ENCODE results near the gene NME2.
A peak's percentile ranks its signal among the peaks of the same experiment; 100 is the strongest.
"Not testable (repeated sequence)": the region's sequence is repeated elsewhere in the genome, so short reads cannot be mapped to it uniquely, and the experiment has no call there.

NME2 gene

DNA sequence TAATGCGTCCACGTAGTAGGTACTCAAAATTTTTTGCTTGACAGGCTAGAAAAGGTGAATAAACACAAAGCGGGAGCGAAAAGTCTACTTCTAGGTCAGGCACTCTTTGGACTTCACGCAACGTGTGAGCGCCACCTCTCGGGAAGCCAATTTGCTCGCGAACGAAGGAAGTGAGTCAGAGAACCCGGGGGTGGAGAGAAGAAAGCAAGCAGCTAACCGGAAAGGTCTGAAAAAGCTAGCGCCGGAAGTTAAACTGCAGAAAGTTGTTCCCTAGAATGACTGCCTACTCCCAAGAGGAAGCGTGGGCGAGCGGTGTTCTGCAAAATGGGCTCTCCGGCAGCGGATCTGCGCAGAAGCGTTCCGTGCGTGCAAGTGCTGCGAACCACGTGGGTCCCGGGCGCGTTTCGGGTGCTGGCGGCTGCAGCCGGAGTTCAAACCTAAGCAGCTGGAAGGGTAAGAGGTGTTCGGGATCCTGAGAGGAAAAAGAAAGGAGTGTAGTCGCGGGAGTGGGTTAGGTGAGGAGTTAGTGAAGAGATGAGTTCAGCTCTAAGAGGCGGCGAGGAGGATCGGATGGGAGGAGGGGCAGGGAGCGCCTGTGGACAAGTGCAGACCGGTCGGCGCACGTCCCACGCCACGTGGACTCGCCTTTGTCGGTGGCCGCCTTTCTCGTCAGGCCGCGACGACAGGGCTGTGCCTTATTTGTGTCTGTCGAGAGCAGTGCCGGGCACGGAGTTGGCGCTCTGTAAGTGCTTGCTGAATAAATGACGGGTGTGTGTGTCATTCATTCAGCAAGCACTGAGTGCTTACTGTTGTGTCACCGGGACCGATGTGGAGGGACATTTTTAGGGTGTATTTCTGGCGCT, 12.8 kb upstream of the NME2 start, which contains the start of gene NME1:
TSS of gene NME1 (plus strand) at position 350 of the 863 bp plus-strand sequence. CDS start 2,096 bp downstream, outside the sequence.
- peak; percentile 94 to 95 for DNase-seq (ENCODE audit: low read depth in 2 of 2)

- no peak for DNase-seq (ENCODE audit: low read depth in 2 of 2)
Measured at GRCh38 chr17:51154176-51154575, 12.0 kb upstream of the NME2 start.

GRCh38 chr17:51155416-51155815, 10.8 kb upstream of the NME2 start:
- no peak for DNase-seq (ENCODE audit: low read depth in 2 of 2)

DNA sequence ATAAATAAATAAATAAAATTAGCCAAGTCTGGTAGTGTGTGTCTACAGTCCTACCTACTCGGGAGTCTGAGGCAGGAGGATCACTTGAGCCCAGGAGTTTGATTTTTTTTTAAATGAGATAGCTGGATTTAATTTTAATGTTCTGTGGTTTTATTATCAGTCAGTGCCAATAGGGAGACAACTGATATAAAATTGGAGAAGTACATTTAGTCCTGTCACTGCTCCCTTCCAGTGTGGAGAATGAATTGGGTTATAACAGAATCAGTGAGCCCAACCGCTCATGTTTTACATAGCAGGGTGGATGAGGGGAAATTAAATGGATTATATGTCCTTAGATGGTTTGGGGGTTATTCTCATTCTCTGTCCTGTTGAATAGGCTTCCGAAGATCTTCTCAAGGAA, 6.6 kb upstream of the NME2 start:
- no peak for DNase-seq (ENCODE audit: low read depth in 2 of 2)

DNA sequence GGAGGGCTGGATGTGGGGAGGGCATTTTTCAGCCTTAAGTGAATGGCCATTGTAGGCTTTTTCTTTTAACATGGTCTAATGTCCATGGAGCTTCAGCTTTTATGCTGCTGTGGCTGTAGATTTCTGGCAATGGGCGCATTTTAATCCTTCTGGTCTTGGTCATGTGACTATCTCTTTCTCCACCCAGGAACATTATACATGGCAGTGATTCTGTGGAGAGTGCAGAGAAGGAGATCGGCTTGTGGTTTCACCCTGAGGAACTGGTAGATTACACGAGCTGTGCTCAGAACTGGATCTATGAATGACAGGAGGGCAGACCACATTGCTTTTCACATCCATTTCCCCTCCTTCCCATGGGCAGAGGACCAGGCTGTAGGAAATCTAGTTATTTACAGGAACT, 4.7 kb upstream of the NME2 start:
- no peak for DNase-seq (ENCODE audit: low read depth in 2 of 2)

DNA sequence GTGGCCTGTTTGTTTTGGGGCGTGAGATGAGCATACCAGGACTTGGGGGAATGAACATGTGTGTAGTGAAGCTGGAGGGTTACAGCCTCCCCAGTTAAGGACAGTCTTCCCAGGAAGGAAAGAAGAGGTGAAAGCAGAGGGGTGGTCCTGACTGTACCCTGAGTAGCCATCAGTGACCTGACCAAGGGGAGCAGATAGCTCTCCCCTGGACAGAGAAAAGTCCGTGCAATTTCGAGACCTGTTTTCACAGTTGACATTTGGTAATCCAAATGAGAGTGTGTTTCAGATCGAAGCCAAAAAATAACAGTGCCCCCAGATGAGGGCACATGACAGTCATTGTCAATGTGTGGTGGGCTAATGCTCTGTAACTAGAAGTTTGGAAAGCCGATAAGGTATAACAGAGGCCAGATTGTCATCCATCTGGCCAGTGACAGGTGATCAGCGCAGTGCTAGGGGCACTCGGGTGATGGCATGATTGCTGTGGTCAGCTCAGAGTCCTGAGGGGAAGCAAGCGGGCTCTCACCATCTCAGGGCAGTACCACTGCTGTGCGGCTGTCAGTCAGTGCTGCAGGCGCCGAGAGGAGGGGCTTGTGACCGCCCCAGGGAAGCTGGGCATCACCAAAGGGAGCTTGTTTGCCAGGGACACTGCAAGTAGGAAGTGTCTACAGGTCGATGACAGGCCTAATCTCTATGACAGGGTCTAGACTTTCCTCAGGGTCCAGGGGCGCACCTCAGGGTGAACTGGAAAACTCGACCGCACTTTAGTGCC, 1.1 kb upstream of the NME2 start:
- DNase-seq (ENCODE audit: low read depth in 2 of 2): no peak

- no peak for DNase-seq (ENCODE audit: low read depth in 2 of 2)
Measured at GRCh38 chr17:51165680-51166197, 472 bp upstream of the NME2 start.

DNA sequence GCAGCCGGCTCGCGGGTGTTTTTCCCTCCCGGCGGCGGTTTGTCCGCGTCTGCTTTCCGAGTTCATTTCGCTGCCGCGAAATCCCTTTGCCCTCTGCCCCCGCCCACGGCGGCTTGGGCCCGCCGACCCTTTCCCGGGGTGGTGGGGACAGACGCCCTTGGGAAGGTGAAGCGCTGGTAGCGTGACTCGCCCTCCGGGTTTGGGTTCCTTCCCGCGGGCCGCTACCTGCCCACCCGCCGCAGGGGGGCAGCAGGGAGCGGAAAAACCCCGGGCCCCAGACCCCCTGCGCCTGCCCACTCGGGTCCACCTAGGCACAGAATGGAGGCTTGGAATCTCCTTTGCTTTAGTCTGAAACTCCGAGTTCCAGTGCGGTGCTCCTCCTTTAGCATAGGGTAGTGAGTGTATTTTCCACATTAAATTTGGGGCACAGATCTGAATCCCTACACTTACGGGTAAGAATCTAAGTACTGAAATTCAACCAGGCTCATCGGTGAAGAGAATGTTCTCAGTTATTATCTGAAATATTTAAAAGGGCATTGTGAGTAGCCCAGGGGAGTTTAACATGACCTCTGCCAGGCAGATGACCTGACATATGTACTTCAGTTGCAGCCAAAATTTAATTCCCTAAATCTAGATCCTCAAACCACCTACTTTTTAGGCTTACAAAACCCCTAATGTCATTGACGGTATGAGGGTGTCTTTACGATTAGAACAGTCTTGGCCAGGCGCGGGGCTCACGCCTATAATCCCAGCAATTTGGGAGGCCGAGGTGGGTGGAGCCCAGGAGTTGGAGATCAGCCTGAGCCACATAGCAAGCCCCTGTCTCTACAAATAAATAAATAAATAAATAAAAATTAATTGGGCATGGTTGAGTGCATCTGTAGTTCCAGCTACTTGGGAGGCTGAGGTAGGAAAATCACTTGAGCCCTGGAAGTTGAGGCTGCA, 1.0 kb downstream of the NME2 start:
- DNase-seq (ENCODE audit: low read depth in 2 of 2): peak; percentile 59 to 73

DNA sequence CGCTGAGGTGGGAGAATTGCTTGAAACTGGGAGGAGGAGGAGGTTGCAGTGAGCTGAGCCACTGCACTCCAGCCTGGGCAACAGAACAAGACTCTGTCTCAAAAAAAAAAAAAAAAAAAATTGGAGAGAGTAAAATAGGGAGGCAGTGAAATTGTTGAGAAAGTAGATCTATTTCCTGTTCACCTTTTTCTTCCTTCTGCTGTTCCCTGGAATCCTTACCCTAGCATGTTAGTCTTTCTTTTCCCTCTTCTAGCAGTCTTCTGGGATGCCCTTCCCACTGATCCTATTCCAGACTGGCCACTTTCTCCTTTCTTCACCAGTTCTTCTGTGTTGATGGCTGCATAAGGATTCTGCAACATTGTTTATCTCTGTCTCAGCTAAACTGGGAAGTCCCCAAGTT, 3.1 kb downstream of the NME2 start:
- DNase-seq (ENCODE audit: low read depth in 2 of 2): no peak

- DNase-seq (ENCODE audit: low read depth in 2 of 2): no peak
Measured at GRCh38 chr17:51170736-51171135, 4.5 kb downstream of the NME2 start.

DNA sequence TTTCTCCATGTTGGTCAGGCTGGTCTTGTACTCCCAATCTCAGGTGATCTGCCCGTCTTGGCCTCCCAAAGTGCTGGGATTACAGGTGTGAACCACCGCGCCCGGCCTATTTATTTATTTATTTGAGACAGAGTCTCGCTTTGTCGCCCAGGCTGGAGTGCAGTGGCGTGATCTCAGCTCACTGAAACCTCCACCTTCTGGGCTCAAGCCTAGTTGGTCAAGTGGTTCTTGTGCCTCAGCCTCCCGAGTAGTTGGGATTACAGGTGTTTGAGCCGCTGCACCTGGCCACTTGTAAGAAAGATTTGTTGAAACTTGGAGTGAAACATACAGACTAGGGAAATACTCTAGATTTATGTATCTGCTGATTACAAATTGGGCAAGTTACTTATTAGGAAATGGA, 5.8 kb downstream of the NME2 start:
- DNase-seq (ENCODE audit: low read depth in 2 of 2): not testable (repeated sequence)

GRCh38 chr17:51180486-51180885, 14.3 kb downstream of the NME2 start:
- no peak for DNase-seq (ENCODE audit: low read depth in 2 of 2)

DNA sequence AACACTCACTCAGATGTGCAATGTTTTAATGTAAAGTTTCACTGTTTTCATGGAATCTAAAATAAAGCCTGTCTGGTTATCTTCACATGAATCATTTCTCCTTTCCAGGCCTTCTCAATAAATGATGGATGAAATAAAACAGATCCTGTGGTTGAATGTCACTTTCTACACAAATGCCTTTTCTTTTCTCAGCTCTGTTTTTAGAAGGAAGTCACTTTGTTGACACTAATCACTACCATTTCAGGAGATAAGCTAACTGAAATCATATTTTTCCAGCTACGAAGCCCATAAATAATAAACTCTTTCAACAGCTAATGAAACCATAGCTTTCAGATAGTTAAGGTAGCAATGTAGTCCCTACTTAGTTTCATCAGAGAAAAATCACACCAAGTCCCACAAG, 17.9 kb downstream of the NME2 start:
- no peak for DNase-seq (ENCODE audit: low read depth in 2 of 2)

GRCh38 chr17:51185763-51186332, 19.6 kb downstream of the NME2 start:
- no peak for DNase-seq (ENCODE audit: low read depth in 2 of 2)

- no peak for DNase-seq (ENCODE audit: low read depth in 2 of 2)
Measured at GRCh38 chr17:51188271-51188833, 22.1 kb downstream of the NME2 start.

GRCh38 chr17:51189162-51189561, 23.0 kb downstream of the NME2 start:
- no peak for DNase-seq (ENCODE audit: low read depth in 2 of 2)

GRCh38 chr17:51189628-51190027, 23.4 kb downstream of the NME2 start:
- no peak for DNase-seq (ENCODE audit: low read depth in 2 of 2)

DNA sequence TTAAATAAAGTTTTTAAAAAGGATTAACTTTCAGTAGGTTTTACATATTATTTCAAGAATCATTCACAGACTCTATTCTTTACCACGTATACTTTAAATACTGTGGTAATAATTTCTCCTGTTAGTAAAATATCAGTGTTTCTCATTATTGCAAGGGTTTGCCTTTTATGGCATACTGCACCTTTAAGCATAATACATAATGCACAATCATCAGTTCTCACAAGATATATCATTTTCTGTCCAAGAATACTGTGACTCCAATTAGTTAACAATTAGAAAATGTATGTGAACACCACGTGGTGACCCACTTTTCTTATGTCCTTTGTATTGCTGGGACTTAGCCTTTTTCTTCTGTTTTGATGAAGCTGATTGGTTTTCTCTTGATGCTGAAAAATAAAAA, 25.7 kb downstream of the NME2 start:
- no peak for DNase-seq (ENCODE audit: low read depth in 2 of 2)

DNA sequence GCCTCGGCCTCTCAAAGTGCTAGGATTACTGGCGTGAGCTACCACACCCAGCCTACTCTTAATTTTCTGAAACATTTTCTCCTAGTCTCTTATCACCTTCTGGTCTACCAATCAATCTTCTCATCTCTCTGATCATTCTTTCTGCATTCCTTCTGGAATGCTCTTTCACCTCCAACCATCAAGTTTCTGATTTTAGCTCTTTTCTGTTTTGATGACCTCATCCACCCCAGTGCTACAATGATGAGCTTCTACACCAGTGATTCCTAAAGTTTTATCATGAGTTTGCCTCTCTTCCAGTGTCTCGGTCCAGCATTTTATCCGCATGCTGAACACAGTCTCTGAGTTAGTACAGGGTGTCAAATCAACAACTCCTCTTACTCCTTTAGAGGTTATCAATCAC, 31.5 kb downstream of the NME2 start:
- no peak for DNase-seq (ENCODE audit: low read depth in 2 of 2)

- DNase-seq (ENCODE audit: low read depth in 2 of 2): no peak
Measured at GRCh38 chr17:51200295-51200694, 34.1 kb downstream of the NME2 start.

DNA sequence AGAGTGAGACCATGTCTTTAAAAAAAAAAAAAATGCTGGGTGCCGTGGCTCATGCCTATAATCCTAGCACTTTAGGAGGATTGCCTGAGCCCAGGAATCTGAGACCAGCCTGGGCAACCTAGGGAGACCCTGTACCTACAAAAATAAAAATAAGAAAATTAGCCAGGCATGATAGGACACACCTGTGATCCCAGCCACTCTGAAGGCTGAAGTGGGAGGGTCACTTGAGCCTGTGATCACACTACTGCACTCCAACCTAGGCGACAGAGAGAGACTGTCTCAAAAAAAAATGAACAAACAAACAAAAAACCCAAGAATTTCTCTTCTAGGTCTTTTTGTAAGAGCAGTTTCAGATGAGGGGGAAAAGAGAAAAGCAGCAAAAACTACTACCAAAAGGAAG, 34.6 kb downstream of the NME2 start:
- no peak for DNase-seq (ENCODE audit: low read depth in 2 of 2)

Data from stimulated activated CD4-positive, alpha-beta T cell treated with anti-CD3 and anti-CD28 coated beads, Interleukin-4, amount 100 ng/mL, for 48 hours (primary cell).